MM.1S (cell line): ENCODE results near the gene FGFR1OP2.

Source experiments
- DNase-seq: peaks from one replicate; pipeline ENCODE4 v3.0.0-alpha.2; 2015
- H2AFZ ChIP-seq: fragments of 300-600 bp; sonication (generic); 2 replicates; pipeline ENCODE4 v1.6.0; 2016; ENCODE audit warnings: antibody characterized with exemption, low read length
- H3F3A ChIP-seq: fragments of 300-600 bp; sonication (generic); 2 replicates; pipeline ENCODE4 v1.6.1; 2016; ENCODE audit warnings: mild to moderate bottlenecking, antibody characterized with exemption, low read length, moderate library complexity, mixed read lengths; ENCODE audit not compliant: insufficient read depth
- H3K27ac ChIP-seq: fragments of 300-600 bp; sonication (generic); 2 replicates; pipeline ENCODE4 v1.5.1; 2016; ENCODE audit warnings: mild to moderate bottlenecking, low read length
- H3K27me3 ChIP-seq: fragments of 300-600 bp; sonication (generic); replicated peaks from 2 replicates; pipeline ENCODE4 v1.6.0; 2016; ENCODE audit warnings: low read length; ENCODE audit not compliant: insufficient read depth
- H3K36me3 ChIP-seq: fragments of 300-600 bp; sonication (generic); replicated peaks from 2 replicates; pipeline ENCODE4 v1.6.1; 2016; ENCODE audit warnings: mild to moderate bottlenecking, low read length, mixed read lengths; ENCODE audit not compliant: insufficient read depth
- H3K4me1 ChIP-seq: fragments of 300-600 bp; sonication (generic); 2 replicates; pipeline ENCODE4 v1.6.1; 2016; ENCODE audit warnings: low read length, mixed read lengths
- H3K4me2 ChIP-seq: fragments of 300-600 bp; sonication (generic); 2 replicates; pipeline ENCODE4 v1.6.0; 2016; ENCODE audit warnings: low read depth, low read length
- H3K4me3 ChIP-seq: fragments of 300-600 bp; sonication (generic); 2 replicates; pipeline ENCODE4 v1.5.1; 2016; ENCODE audit warnings: low read length, mixed read lengths
- H3K79me2 ChIP-seq: fragments of 300-600 bp; sonication (generic); 2 replicates; pipeline ENCODE4 v1.6.1; 2016; ENCODE audit warnings: mixed run types, low read length, mixed read lengths
- H3K9ac ChIP-seq: fragments of 300-600 bp; sonication (generic); 2 replicates; pipeline ENCODE4 v1.6.1; 2016; ENCODE audit warnings: low read length, mixed read lengths
- H3K9me2 ChIP-seq: fragments of 300-600 bp; sonication (generic); replicated peaks from 2 replicates; pipeline ENCODE4 v1.6.1; 2016; ENCODE audit warnings: mild to moderate bottlenecking, low read length, mixed read lengths; ENCODE audit not compliant: insufficient read depth
- H3K9me3 ChIP-seq: fragments of 300-600 bp; sonication (generic); replicated peaks from 2 replicates; pipeline ENCODE4 v1.6.1; 2016; ENCODE audit warnings: mild to moderate bottlenecking, low read length, mixed read lengths; ENCODE audit not compliant: insufficient read depth
- H4K20me1 ChIP-seq: fragments of 300-600 bp; sonication (generic); 2 replicates; pipeline ENCODE4 v1.6.1; 2016; ENCODE audit warnings: mild to moderate bottlenecking, low read length, moderate library complexity, mixed read lengths; ENCODE audit not compliant: insufficient read depth
- EZH2 ChIP-seq: fragments of 300-600 bp; sonication (generic); optimal IDR thresholded peaks from 2 replicates; pipeline ENCODE3; 2017; ENCODE audit warnings: low read depth, mild to moderate bottlenecking, antibody characterized with exemption, low read length, mixed read lengths
- EZH2phosphoT487 ChIP-seq: fragments of 300-600 bp; sonication (generic); IDR thresholded peaks from 2 replicates; pipeline ENCODE4 v1.6.1; 2018; ENCODE audit warnings: antibody characterized with exemption, low read length
- TF ChIP-seq, protein P1 (sequence below): fragments of 300-600 bp; sonication (generic); IDR thresholded peaks from 2 replicates; pipeline ENCODE4 v1.5.1; 2016; ENCODE audit warnings: antibody characterized with exemption, low read length, mixed read lengths

FGFR1OP2 gene

DNA sequence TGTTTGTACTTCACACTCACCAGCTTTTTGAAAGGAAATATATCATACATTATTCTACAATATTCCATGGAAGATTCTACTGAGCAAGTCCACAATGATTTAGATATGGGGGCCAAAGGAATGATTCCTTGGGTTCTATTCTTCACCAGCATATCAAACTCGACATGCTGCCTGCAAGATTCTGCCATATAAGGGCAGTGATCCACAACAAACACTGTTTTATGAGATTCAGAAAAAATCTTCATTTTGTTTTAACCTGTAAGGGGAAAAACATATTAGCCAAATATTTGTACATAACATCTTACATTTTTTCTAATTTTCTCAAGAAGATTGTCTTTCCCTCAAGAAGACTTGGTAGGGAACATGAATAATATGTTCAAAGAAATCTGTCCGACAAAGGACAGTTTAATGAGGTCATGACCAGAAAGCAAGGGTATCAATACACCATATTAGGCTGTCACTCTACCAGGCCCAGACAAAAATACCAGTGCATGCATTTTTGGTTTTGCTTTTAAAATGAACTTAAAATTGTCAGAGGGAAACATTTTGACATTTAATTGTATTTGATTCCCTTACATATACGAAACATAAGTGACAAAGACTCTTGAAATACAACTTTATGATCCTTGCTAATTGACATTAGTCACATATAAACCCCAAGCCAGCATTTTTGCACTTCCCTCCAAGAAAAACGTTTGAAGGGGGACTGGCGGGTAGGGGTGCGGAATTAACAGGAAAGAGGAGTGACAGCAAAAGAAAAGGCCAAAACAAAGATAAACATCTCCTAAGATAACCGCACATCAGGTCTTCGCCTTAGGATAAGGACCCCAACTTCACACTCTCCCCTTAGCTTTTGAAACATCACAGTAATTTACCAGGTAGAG, 1.5 kb upstream of the FGFR1OP2 start:
- Histone ChIP-seq H3K27ac (peak overlapping the region; percentile 85; the same call in 1 of the 2 replicates), H3K9ac (peak overlapping the region; percentile 96), H3K27me3 (no peaks in the 10 kb centered on the region), H4K20me1 (no peaks in the 10 kb centered on the region), H3F3A (peaks cover 48% of the 10 kb centered on the region), H3K9me2 (no peaks in the 10 kb centered on the region), H2AFZ (no peak overlapping the region), H3K79me2 (peaks cover 99% of the 10 kb centered on the region), H3K4me3 (peak overlapping the region; percentile 93), H3K36me3 (peaks cover 6% of the 10 kb centered on the region; the same call in 1 of the 2 replicates), H3K4me1 (peaks cover 31% of the 10 kb centered on the region), H3K9me3 (no peaks in the 10 kb centered on the region), H3K4me2 (peak overlapping the region; percentile 92)
- TF ChIP-seq, protein P1, sequence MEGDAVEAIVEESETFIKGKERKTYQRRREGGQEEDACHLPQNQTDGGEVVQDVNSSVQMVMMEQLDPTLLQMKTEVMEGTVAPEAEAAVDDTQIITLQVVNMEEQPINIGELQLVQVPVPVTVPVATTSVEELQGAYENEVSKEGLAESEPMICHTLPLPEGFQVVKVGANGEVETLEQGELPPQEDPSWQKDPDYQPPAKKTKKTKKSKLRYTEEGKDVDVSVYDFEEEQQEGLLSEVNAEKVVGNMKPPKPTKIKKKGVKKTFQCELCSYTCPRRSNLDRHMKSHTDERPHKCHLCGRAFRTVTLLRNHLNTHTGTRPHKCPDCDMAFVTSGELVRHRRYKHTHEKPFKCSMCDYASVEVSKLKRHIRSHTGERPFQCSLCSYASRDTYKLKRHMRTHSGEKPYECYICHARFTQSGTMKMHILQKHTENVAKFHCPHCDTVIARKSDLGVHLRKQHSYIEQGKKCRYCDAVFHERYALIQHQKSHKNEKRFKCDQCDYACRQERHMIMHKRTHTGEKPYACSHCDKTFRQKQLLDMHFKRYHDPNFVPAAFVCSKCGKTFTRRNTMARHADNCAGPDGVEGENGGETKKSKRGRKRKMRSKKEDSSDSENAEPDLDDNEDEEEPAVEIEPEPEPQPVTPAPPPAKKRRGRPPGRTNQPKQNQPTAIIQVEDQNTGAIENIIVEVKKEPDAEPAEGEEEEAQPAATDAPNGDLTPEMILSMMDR = no peak
- TF ChIP-seq EZH2phosphoT487 (no peak), EZH2 (no peak)
- peak; percentile 28 for DNase-seq

DNA sequence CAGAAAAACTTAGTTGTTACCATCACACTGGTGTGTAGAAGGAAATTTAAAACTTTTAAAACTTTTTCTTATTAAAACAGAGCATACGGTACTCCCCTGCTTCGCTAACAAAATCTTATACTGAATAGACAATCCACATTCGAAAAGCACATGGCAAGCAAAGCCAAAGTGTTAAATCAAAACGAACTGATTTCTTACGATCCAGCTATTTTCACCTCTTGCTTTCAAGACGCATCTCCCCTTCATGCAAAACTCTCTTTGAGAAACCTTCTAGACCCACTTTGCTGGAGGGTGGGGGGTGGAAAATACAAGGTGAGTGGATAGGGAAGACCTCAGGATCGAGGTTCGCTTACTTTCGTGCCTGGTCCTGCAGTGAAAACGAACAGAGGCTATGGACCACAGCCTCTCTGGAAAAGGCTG, 817 bp upstream of the FGFR1OP2 start:
- Histone ChIP-seq H3K27ac (peak overlapping the region; percentile 85), H3F3A (peaks cover 48% of the 10 kb centered on the region), H3K9me3 (no peaks in the 10 kb centered on the region), H3K4me2 (peak overlapping the region; percentile 92), H3K27me3 (no peaks in the 10 kb centered on the region), H3K9me2 (no peaks in the 10 kb centered on the region), H2AFZ (peak overlapping the region; percentile 64), H3K36me3 (peaks cover 6% of the 10 kb centered on the region; the same call in 1 of the 2 replicates), H4K20me1 (no peaks in the 10 kb centered on the region), H3K79me2 (peaks cover 99% of the 10 kb centered on the region), H3K4me1 (peaks cover 35% of the 10 kb centered on the region), H3K9ac (peak overlapping the region; percentile 96), H3K4me3 (peak overlapping the region; percentile 93)
- DNase-seq = peak; percentile 40
- TF ChIP-seq EZH2 (no peak), EZH2phosphoT487 (no peak)
- TF ChIP-seq, protein P1 = no peak

DNA sequence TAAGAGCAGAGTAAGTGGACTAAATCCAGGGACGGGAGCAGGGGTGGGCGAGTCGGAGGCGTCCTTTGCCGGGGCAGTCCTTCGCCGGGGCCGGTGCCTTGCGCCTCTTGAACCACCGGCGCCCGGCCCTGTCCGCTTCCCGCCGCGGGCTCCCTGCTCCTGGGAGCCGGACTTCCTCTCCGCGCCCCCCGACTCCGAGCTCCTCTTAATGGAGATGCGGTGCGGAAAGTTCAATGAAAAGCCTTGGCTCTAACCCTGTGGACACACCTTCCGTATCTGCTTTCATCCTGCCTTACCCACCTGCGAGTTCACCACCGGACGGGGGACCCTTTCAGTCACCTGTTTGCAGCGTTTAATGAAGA, 412 bp downstream of the FGFR1OP2 start:
- Histone ChIP-seq H3K4me1 (peaks cover 41% of the 10 kb centered on the region), H4K20me1 (no peaks in the 10 kb centered on the region), H3K79me2 (peaks cover 99% of the 10 kb centered on the region), H3K27ac (peak overlapping the region; percentile 85), H3K36me3 (peaks cover under 1% of the 10 kb centered on the region; the same call in 1 of the 2 replicates), H3K4me2 (peak overlapping the region; percentile 81), H3F3A (peaks cover 44% of the 10 kb centered on the region), H3K27me3 (no peaks in the 10 kb centered on the region), H3K9ac (peak overlapping the region; percentile 96), H3K4me3 (peak overlapping the region; percentile 93), H3K9me3 (no peaks in the 10 kb centered on the region), H2AFZ (peak overlapping the region; percentile 64), H3K9me2 (no peaks in the 10 kb centered on the region)
- TF ChIP-seq, protein P1 = no peak
- TF ChIP-seq EZH2 (no peak), EZH2phosphoT487 (no peak)
- DNase-seq = peak; percentile 37
